ENCODE results near the gene PTPRT.

The PTPRT gene

DNA sequence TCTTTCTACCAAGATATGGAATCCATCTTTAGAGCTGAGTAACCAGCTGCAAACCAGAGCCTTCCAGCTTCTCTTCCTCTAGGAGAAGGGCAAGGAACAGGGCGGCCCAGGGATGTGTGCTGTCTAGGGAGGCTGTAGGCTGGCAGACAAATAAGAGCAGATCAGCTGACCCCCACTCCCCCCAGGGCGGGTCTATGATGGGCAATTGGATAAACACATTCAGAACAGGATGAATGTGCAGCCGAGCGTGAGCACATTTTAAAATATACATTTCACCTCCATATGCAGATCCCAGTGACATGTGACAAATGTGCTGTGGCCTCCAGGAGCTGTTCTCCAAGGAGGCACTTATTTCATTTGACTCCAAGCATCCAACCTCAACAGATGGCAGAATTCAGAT is 580.1 kb downstream of the PTPRT start:
- DNase-seq: no peak

DNA sequence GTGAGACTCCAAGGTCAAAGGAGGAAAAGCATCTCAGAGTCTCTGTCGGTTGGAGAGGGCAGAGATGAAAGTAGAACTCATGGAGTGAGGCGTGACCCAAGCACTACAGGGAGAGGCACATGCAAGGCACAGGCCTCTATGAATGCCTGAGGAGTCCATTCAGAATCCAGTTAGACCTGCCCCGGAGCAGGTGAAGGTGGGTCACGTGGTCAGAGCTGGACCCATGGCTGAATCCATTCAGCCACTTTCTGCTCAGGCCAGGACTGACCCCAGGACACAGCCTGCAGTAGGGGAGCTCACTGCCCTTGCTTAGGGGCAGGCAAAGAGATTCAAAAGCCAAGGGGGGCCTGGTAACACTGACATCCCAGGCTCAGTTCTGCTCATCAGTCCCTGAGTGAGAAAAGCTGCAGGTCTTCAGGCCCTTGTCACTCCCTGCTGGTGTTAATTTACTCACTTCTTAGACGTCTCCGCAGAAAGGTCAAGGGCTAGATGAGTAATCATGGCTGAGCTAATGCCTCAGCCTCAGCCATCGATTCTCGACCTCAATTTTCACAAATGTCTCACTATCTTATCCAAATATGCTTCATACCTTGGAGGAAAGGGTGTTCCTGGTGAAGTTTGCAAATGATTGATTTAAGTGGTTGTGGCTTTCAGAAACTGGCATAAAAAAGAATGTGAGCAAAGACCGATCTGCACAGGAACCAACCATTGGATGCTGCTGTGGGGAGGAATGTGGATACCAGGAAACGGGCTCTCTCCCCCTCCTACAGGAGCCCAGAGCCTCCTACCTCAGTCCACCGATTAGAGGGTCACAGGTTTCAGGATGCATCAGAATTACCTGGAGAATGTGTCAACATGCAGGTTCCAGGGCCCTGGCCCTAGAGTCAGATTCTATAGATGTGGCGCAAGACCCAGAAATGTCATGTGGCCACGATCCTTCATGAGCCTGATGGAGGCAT is 584.4 kb downstream of the PTPRT start:
- no peak for DNase-seq

DNA sequence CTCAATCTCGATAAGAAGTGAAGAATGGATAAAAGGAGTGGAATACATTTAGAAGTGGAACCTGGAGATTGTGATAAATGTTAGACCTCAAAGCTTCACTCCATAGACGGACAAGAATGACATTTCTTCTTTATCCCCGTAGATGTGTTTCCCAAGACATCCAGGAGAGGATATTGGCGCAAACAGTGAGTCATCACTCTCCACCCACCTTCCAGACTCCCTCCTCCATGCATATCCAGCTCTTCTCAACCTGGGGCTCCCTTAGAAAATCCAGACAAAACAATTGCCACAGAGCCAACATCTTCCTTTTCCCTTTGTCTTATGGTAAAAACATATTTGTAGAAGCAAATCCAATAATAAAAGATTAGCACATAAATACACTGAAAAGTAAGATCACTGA is 586.1 kb downstream of the PTPRT start:
- DNase-seq: no peak

DNA sequence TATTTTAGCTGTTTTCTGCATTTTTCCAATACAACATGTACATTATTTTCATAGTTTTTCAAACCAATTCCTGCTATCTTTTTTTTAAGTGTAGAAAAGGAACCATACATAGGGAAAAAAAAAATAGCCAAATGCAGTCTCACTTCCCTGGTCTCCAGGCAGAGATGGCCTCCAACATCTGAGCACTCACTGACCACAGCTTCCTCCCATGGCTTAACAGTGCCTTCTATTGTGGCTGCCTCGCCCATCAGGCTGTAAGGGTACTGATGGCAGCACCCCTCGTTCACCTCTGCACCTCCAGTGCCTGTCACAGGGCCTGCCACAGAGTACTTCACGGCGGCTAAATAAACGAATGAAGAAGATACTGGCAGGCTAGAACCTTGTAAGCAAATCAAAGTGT is 591.1 kb downstream of the PTPRT start:
- DNase-seq: no peak

DNA sequence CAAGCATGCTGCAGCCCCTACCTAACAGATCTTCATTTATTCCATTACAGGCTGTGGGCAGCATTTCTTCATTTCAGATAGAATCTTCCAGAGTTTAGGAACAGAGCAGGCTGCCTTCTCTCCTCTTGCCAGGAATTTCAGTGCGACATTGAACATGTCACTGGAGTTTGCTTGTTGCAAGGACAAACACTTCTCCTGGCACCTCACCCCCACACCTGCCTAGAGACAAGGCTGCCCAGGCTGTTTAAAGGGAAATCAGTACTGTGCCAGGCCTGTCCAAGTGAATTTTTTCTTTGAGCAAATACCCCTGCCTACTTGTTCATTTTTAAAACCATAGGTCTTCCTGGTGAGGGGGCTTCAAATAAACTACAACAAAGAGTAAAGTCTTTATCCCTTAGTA is 594.1 kb downstream of the PTPRT start:
- no peak for DNase-seq

DNA sequence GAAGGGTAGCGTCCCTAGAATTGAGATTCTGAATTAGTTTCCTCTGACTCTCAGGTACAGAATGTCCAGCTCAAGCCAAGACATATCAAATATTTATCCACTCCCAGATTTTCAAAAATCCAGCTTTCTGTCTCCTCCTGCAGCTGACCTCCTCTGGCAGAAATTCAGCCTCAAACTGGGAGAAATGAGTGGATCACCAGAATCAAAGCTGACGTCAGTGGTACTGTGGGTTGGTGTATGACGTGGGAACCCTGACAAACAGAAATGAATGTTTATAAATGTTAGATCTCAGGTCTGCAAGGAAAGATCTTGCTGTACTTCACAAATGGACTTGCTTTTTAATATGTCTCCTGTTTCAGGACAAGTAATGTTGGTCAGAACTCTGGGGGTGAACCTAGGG is 595.0 kb downstream of the PTPRT start:
- DNase-seq: no peak

DNA sequence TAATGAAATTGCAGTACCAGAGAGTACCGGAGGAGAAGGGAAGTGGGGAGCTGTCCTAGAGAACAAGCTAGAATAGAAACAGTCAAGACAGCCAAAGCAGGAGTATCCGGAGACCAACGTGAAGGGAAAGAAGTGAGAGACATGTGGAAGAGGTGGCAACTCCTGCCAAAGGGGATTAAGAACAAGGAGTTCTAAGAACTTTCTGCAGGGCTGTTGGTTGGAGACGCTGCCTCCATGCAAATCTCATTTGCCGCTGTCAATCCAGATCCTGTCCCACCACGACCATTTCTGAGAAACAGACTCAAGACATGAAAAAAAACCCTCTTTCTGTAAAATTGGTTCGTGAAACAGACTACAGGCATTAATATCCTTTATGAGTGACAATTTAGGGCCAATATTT is 595.7 kb downstream of the PTPRT start:
- DNase-seq: no peak

DNA sequence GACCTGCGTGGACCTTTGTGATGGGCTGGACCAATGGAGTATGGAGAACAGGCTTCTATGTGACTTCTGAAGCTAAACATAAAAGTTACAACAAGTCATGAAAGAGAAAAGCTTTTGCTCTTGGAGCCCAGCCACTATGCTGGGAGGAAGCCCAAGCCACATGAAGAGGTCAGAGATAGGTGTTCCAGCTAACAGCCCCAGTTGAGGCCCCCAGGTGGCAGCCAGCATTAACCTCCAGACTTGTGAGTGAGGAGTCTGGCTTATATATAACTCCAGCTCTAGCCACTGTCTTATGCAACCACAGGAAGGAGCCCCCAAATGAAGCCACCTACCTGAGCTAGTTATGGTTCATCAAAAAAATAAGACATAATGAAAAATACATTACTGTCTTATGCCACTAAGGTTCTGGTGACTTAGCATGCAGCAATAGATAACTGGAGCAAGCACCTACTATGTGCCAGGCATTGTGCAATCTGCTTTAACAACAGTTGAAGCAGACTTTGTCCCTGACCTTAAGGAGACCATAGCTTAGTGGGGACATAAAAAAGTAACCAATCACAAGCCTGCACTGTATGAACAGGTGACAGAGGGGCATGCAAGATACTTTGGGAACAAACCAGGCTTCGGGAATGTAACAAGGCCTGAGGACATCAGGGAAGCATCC is 599.6 kb downstream of the PTPRT start:
- DNase-seq: no peak

DNA sequence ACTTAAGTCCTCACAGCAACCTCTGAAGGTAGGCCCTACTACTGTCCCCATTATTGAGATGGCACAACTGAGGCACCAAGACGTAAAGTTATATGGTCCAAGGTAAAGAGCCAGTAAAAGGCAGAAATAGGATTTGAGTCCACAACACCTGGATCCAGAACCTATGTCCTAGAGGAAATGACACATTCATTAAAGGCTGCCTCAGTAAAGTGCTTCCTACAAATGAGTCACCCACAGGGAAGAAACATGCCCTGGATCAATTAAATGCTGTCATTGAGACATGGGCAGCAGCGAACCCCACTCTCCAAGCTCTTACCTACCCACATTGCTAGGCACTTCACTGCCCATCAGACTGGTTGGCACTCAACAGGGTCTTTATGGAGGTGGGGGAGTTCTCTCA is 600.9 kb downstream of the PTPRT start:
- DNase-seq: no peak

DNA sequence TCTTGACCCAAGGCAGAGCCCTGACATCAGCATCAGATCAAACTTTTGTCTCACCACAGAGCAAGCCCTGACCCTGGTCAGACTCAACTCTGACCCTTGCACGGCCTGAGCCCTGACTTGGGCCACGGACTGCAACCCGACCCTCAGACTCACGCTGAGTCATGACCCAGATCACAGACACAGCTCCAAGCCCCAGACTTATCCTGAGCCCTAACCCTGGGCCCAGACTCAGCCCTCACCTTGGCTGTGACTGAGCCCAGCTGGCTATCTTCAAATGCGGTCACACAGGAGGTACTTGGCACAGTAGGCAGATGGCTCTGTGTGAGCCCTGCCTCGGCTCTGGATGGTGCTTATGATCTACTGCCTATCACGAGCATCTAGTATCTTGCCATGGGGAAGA is 602.3 kb downstream of the PTPRT start:
- no peak for DNase-seq

DNA sequence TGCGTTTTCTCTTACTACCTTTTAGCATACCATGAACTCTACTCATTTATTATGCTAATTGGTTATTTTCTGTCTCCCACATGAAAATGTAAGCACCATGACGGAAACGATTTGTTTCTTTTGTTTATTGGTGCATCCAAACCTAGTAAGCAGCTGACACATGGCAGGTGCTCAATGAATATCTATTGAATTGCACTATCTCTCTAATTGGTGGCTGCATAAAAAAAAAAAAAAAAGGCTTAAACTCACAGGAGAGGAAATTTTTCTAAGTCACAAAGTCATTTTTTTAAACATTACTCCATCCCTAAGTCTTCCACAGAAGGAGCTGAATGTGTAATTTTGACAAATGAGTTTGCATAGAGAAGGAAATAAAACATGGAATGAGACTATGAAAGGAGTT is 608.4 kb downstream of the PTPRT start:
- DNase-seq: no peak

DNA sequence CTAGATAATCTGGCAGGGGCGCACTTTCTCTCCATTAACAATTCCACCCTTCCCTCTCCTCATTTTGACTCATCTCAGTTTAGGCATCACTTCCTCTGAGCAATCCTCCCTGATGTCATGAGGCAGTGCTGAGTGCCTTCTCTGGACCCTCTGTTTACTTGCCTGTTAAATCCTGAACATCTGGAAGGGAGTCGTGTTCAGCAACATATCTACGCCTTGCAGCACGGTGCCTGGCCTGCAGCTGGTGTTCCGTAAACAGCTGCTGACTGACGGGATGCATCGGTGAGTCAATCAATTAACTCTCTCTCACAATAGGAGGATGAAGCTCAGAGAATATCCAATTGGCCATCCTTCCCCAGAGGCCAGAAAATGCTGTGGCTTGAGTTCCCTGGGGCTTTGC is 613.5 kb downstream of the PTPRT start:
- DNase-seq: no peak

DNA sequence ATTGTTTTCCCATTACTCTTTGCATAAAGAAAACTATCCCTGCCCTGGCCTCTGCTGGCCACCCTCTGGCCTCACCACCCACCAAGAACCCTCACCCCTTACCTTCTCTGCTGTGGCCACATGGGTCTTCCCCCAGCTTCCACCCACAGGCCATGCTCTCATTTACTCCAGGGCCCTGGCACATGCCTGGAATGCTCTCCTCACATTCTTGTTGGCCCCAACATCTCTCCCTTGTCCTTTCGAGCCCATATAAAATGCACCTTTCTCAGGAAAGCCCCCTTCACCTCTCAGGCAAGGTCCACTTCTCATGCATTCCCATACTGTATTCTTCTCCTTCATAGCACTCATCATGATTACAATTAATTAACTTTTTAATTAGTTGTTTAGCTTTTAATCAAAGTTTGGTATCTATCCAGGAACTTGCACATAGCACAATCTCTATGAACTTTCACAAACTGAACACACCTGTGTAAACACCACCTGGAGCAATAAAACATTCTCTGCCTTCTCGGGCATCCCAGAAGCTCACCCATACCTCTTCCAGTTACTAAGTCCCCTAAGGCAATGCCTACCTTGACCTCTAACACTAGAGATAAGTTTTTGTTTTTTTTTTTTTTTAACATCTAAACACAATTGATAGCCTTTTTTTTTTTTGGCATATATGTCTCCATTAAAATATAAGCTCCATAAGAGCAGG is 617.2 kb downstream of the PTPRT start:
- no peak for DNase-seq

DNA sequence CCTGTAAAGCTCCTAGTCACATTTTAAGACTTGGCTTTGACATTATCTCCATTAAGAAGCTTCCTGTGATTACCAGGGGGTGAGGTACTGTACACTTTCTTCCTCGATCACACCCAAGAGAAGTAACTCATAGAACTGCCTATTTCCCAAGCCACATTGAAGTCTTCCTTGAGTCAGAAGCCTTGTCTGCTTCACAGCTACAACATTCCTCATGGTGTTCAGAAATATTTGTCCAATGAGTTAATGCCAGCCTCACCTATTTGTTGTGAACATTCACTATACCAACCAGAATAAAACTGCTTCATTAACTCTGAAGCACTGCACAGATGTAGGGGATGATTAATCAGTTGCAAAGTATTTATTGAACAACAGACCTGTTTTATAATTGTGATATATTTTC is 622.3 kb downstream of the PTPRT start:
- DNase-seq: no peak

DNA sequence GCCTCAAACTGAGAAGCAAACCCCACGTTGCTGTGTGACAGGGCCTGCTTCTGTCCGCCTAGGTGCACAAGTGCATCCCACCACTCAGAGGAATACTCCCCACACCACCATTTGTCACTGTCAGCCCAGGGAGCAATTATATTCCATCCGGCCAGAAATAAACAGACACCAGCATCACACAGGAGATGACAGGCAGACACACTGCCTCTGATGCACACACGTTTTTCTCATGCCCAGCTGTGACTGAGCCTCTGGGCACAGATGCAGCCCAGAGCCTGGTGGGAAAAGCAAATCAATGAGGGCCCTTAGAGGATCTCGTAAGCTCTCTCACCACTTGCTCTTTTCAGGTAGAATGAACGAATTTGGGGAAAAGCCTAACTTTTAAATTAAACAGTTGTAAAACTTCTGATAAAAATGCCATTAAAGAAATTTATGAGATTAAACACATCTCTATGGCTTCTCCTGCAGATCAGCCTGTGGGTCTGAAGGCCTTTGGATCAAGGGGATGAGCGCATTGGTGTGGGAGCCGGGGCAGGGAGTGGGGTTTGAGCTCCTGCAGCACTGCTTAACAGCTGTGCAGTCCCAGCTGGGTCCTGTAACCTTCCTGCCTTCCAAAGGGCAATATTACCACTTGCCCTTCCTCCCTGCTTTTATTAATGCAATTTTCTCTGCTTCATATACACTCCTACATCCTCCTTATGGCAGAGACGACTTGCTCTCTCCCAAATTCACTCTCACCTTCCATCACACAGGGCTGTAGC is 624.3 kb downstream of the PTPRT start:
- no peak for DNase-seq

DNA sequence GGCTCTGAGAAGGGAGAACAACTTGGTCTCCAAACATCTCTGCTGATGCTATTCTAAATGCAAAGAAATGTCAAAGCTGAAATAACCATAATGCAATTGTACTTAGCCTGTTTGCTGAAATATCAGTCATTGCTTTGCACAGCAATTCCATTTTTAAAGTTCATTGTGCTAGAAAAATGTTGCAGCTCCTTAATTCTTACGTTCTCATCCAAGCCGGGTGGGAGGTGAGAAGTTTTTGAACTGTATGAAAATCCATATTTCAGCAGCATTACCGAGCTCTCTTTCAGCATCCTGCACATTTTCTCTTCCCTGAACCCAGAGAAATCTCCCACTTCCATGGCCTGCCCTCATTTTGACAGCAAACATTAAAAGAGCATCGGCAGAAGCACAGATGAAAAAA is 630.0 kb downstream of the PTPRT start:
- DNase-seq: no peak

DNA sequence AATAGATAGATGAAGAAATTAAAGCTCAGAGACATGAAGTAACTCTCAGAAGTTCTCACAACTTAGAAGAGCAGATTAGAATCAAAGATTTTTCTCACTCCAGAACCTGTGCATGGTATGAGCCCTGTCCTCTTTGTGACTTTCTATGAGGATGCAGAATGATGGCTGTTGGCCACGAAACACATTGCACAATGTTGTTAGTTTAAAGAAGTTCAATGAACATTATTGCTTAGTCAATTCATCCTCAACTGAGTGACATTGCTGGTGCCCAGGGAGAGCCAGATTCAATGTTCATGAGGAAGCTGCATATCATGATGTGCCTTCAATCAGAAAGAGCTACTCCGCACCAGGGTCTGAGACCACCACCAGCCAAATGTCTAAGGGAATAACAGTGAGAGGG is 633.1 kb downstream of the PTPRT start:
- no peak for DNase-seq

DNA sequence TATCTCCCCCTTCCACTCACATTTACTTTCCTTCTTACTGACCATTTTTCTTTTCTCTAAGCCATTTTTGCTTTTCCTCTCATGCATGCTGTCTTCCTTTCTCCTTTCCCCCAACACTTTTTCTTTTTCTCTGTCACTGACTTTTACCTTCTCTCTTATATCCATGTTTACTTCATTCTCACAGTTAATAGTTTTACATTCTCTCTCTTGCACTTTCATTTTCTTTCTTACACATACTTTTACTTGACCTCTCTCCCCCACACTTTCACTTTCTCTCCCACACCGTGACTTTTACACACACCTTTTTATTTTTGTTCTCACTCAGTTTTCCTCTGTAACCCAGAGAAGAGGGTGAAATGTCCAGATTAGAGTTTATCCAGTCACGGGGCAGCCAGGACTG is 636.3 kb downstream of the PTPRT start:
- DNase-seq: no peak

DNA sequence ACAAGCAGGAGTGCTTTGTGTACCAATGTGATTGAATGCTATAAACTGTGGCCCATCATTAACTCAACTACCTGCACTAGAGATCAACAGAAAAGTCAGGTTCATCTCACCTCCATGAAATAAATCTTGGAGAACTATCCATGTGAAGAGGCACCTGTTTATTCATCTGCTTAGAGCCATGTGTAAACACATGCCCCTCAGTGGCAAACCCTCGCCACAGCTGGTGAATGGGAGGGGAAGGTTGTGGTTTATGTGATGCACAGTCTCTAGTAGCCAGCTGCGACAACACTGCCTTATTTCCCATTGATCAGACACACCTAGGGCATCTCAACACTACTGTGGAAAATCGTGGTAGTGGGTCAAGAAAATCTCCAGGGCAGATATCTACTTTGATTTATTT is 640.2 kb downstream of the PTPRT start:
- no peak for DNase-seq

DNA sequence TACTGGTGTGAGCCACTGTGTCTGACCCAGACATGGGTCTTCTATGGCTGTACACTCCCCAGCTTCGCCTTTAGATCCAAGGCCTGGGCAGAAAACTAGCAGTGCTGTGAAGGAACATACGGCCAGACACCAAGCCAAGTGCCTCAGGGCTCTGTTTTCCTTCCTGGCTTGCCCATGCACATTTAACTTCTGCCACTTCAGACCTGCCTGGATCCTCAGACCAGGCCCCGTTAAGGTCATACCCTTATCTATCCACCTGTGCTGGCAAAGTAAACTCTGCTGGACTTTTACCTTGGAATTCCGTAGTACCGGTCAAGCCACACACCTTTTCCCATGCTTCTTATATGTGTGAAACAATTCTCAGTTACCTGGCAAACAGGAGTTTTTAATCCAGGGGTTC is 644.8 kb downstream of the PTPRT start:
- DNase-seq: no peak

DNA sequence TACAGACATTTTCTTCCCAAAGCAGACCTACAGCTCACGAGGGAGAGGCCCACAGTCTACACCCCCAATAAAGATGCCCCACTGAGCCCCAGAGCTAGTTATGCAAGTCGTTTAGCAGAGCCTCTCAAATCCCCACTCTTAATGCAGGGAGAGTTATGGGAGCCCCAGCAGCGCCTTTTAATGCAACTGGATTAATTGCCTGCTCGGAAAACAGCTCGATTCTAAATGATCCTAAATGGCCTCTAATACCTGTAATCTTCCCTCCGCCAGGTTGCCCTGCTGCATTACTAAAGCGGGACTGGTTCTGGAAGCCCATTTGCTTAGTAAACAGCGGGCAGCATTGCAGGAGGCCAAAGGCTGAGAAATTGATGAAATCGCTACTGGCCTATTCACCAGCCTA is 656.9 kb downstream of the PTPRT start:
- no peak for DNase-seq

DNA sequence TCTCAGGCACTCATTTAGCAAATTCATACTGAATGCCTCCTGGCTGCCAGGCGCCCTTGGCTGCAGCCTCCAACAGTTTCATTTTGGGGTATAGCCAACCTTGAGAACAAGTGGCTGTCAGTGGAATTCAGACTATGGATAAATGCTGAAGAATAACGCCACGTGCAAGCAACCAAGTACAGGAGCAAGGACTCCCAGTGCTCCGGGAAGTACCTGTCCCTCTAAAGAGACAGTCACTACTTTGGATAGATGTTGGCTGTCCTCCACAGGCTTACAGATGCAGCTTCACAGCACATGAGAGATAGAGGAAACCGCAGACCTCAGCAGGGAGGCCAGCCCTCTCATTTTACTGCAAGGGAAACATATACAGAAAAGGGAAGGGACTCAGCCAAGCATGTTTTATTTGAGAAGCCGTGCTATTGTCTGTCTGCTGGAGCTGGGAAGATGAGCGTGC is 658.2 kb downstream of the PTPRT start:
- no peak for DNase-seq

Measured in fibroblast of skin of back (primary cell).